Kasumi-1 (cell line): Measurements from ENCODE around the gene GSTM2.

Experiments
- DNase-seq, 2 experiments: peaks; one replicate each; lab custom pipeline; 2025; lab: John Stamatoyannopoulos, UW

GSTM2 gene

DNA sequence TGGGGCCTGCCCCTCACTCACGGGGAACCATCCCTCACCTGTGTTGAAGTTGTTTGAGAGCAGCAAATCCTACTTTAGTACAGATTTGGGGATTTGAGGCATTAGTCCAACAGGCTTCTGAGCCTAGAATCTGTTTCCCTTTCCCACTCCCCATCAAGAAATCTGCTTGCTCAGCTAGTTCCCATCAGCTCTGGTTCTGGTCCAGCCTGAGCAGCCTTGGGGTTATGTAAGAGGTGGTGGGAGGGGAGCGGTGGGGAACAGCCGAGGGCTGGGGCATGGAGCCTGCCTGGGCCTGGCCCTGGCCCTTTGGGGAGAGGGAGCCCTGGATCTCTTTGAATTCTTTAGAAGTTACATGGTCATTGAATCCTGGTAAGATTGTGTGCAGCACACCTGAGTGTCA lies 48.3 kb downstream of the GSTM2 start:
- no peak for DNase-seq

DNA sequence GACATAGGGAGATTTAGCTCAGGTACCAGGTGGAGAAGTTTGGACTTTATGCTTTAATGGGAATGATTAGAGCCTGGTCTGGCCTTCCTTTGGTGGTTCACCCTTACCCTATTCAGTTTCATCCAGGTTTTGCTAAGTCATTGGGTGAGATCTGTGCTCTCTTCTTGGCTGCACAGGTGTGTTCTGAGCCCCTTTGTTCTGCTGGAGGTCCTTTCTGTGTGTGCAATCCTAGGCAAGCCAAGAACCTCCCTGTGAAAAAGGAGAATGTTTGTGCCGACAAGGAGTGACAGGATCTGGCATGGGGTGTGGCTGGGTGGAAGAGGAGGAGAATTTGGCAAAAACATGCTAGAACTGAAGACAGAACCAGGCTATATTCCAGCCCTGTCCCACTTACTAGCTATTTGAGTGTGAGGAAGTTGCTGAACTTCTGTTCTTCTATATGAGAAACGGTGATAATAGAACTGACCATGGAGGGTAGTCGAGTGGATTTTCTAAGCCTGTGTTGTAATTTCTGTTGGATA lies 48.8 kb downstream of the GSTM2 start:
- no peak for DNase-seq

DNA sequence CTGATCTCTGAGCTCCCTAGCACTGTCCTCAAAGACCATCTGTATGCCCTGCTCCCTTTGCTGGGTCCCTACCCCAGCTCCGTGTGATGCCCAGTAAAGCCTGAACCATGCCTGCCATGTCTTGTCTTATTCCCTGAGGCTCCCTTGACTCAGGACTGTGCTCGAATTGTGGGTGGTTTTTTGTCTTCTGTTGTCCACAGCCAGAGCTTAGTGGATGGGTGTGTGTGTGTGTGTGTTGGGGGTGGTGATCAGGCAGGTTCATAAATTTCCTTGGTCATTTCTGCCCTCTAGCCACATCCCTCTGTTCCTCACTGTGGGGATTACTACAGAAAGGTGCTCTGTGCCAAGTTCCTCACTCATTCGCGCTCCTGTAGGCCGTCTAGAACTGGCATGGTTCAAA lies 49.9 kb downstream of the GSTM2 start:
- DNase-seq: no peak

DNA sequence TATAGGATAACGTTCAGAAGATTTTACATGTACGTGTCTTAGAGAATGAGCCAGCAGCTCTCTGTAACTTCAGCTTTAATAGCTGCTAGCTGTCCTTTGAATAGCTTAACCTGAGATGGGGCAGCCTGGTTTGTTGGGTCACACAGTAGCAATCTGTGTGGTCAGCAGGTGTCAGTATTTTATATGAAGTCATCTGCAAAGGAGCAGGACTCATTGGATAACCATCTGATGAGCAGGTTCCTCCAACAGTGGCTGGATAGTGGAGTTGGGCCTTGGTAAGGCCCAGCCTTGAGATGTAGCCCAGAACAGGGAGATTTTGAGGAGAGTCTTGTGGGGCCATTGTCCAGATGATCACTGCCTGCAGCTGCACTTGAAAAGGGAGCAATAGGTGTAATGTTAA lies 50.6 kb downstream of the GSTM2 start:
- DNase-seq: no peak

DNA sequence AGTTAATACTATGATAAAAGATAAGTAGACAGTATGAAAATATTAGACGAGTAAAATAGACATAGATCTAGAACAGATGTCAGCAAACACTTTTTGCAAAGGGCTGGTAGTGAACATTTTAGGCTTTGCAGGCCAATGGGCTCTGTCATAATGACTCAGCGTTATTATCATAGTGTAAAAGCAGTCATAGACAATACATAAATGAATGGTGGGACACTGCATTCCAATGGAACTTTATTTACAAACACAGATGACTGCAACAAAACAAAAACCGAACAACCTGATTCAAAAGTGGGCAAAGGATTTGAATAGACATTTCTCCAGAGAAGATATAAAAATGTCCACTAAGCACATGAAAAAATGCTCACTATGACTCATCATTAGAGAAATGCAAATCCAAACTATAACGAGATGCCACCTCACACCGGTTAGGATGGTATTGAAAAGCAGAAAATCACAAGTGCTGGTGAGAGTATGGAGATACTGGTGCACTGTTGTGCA lies 51.5 kb downstream of the GSTM2 start:
- no peak for DNase-seq

DNA sequence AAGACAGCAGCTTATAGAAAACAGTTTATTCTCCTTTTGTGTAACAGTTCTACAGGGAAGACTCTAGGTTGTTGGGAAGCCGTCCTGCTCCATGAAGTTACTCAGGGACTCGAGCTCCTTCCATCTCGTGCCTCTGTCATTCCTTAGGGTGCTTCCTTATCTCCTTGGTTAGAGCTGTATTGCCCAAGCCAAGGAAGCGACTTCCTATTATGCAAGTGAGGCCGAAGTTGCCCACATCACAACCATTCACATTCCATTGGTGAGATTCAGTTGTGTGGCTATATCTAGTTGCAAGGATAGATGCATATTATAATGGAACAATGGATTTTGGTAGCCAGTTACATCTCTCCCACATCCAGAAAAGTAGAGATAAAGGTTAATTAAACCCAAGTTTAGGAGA lies 53.2 kb downstream of the GSTM2 start:
- no peak for DNase-seq

DNA sequence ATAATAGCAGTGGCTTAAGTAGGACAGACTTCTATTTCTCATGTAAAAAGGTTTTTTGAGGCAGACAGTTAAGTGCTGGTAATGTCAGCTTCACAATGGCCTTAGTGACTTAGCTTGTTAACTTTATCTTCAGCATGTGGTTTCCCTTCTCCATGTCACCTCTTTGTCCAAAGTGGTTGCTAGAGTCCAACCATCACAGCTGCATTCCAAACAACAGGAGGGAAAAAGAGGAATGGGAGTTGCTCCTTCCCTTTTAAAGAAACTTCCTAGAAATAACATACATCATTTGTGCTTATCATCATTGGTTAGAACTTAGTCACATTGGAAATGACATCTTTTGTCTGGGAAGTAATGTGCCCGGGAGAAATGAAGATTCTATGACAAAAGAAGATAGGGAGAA lies 54.1 kb downstream of the GSTM2 start:
- DNase-seq: no peak

DNA sequence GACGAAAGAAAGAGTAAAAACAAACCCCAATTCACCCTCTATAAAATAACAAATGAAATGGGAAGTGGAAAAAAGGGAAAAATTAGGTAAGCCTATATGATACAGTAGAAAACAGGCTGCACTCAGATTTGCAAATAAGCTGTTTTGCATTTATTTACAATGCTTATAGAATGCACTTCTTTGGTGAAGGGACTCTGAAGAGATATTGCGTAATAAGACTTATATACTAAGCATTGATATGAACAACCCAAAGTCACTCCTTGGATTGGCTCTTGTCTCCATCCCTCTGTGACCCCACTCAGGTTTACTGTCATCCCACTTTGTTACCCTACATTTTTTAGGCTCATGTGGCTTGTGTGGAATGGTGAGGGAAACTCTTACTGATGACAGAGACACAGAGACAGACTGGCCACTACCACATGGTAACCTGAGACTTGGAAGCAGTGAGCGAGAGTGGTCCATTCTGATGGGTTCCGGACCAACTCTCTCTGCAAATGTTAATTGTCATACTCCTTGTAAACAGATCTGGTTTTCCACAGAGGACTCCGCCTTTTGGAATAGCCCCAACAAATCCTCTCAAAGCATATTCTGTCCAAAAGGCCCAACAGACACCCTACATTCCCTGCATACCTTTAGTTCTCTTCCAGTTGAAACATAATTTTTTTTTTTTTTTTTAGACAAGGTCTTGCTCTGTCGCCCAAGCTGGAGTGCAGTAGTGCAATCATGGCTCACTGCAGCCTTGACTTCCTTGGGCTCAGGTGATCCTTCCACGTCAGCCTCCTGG lies 55.2 kb downstream of the GSTM2 start:
- DNase-seq: no peak
